HS-5 (cell line): Measurements from ENCODE around the gene CASTOR2.
"Not testable (repeated sequence)": the region's sequence is repeated elsewhere in the genome, so short reads cannot be mapped to it uniquely, and the experiment has no call there.

Experiments
- DNase-seq: peaks from one replicate; pipeline ENCODE4 v3.0.0-alpha.2; 2012; ENCODE audit warnings: low read depth

The CASTOR2 gene

GRCh38 chr7:75054744-75055143 is 90.2 kb downstream of the CASTOR2 start:
- DNase-seq, result peak; percentile 10

DNA sequence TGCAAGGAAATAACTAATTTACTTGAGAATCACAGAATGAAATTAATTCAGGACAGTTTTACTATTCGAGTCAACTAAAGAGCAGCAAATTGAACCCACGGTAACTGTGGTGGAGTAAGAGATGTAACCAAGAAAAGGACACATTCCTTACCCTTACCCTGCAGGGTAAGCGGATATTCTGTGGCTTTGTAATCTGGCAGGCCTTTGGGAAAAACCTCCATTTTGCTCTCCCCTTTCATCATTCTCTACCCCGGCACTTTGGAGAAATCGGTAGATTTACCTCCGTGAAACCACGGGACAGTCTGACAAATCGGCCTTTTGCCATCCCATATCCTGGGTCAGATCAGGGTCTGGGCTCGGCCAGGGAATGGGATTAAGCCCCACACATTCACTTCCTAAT is 90.7 kb downstream of the CASTOR2 start:
- no peak for DNase-seq

DNA sequence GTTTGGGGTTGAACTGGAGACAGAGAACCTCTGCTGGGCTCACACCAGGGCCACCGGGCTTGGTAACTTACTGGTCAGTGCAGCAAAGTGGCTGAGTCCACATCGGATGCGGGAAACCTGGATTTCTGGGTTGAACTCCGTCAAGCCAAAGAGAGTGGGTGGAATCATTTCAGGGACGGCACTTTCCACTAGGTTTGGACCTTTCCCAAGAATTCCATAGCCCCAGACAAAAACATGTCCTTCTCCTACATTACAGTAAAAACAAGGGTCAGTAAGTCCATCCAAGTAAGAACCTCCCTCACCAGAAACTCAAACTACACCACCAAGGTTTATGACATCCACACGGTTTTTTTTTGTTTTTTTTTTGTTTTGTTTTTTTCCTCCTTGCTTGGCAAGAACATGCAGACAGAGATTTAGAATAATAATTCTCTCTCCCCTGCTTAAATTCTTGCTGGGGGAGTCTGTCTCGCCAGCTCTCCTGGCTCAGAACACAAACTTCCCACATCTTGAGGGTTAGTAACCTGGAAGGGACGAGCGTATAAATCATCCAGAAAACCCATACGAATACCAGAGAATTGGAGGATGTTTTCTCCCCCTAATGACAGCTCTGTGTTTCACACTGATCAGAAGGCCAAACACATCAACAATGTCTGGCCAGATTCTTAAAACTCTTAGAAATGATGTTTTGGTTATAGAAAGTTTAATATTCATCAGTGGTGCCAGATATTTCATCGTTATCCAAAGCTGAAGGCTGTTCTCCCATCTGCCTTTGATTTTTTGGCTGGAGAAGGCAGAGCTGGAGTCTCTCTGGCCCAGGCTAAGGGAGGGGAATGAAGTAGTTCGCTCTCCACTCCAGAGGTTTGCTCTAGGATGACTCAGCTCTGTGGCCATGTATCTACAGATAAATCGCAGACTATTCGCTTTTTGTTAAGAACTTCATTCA is 91.6 kb downstream of the CASTOR2 start:
- no peak for DNase-seq

DNA sequence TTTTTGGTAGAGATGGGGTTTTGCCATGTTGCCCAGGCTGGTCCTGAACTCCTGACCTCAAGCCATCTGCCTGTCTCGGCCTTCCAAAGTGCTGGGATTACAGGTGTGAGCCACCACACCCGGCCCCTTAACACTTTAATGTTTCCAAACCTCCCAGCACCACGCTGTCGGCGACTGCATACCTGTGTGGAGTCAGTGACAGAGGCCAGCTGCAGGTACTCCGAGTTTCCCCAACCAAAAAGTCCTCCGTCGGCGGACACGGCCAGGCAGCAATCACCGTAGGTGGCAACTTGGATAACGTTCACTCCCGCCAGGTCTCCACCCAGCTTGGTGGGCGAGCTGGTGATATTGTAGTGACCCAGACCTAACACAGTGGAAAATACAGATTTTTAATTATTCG is 93.9 kb downstream of the CASTOR2 start:
- DNase-seq, result no peak

DNA sequence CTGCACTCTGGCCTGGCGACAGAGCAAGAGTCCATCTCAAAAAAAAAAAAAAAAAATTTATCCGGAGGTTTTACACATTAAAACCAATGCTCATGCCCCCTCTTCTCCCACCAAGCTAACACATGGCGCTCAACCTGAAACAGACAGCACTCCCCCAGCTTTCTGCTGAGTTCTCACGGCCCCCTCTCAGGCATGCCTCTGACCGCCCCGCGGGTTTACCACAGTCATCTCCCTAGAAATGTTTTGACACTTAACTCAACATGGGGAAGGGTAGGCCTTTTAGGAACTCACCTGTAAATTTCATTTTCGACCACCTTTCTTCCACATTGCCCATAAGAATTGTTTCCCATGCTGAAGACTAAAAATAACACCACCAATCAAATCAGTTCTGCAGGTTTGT is 99.8 kb downstream of the CASTOR2 start:
- DNase-seq, result no peak

- DNase-seq, result no peak
Measured at GRCh38 chr7:75064801-75065200, 100.3 kb downstream of the CASTOR2 start.

- DNase-seq, result no peak
Measured at GRCh38 chr7:75066521-75066920, 102.0 kb downstream of the CASTOR2 start.

DNA sequence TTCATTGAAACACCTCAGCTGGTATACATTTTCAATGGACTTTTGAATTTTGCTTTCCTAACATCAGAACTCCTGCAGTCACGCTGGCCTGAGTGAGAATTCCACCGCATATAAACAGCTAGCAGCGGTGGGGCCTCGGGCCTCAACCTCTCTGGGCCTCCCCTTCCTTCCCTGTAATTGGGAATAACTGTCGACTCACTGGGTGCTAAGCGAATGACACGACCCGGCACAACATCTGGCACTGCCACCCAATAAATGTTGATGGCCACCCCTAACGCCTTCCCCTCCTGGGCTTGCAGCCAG is 108.4 kb downstream of the CASTOR2 start:
- no peak for DNase-seq

DNA sequence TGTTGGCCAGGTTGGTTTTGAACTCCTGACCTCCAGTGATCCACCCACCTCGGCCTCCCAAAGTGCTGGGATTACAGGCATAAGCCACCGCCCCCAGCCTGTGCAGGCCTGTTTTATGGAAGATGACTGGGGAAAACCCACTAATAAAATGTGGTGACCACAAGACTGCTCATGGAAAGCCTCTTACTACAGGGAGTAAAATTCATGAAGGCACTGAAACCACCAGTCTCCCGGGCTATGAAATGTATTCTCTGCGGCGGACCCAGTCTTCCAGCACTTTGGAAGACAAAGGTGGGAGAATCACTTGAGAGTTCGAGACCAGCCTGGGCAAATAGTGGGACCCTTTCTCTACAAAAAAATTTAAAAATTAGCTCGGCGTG is 109.7 kb downstream of the CASTOR2 start:
- not testable (repeated sequence) for DNase-seq
